NCI-H748 (cell line): ENCODE results near the gene MT3.
"Not testable (repeated sequence)": the region's sequence is repeated elsewhere in the genome, so short reads cannot be mapped to it uniquely, and the experiment has no call there.

Experiments used
- DNase-seq: peaks from one replicate; lab custom pipeline; 2025; ENCODE audit not compliant: unreplicated experiment; lab: John Stamatoyannopoulos, UW

The MT3 gene

GRCh38 chr16:56577300-56577625 is 12.1 kb upstream of the MT3 start:
- DNase-seq, result no peak

GRCh38 chr16:56580391-56581048 is 8.8 kb upstream of the MT3 start:
- no peak for DNase-seq

GRCh38 chr16:56582911-56583310 is 6.4 kb upstream of the MT3 start:
- DNase-seq, result not testable (repeated sequence)

GRCh38 chr16:56583351-56584168 is 5.8 kb upstream of the MT3 start:
- no peak for DNase-seq

GRCh38 chr16:56584276-56584675 is 5.1 kb upstream of the MT3 start:
- DNase-seq, result no peak

- DNase-seq, result no peak
Observed at GRCh38 chr16:56588781-56589140, 567 bp upstream of the MT3 start.

GRCh38 chr16:56591377-56592060 is 2.2 kb downstream of the MT3 start:
- DNase-seq, result no peak

- DNase-seq, result no peak
Observed at GRCh38 chr16:56593573-56594291, 4.4 kb downstream of the MT3 start.

GRCh38 chr16:56594292-56594619 is 4.9 kb downstream of the MT3 start:
- DNase-seq, result no peak

GRCh38 chr16:56600398-56600999 is 11.2 kb downstream of the MT3 start:
- DNase-seq, result peak; percentile 33

GRCh38 chr16:56601325-56601724 is 12.0 kb downstream of the MT3 start:
- no peak for DNase-seq

- DNase-seq, result peak; percentile 20
Observed at GRCh38 chr16:56603589-56603988, 14.3 kb downstream of the MT3 start.

GRCh38 chr16:56604966-56605365 is 15.6 kb downstream of the MT3 start:
- no peak for DNase-seq

GRCh38 chr16:56605475-56605874 is 16.1 kb downstream of the MT3 start:
- DNase-seq, result no peak

GRCh38 chr16:56606071-56606475 is 16.7 kb downstream of the MT3 start:
- no peak for DNase-seq

- DNase-seq, result no peak
Observed at GRCh38 chr16:56606476-56607108, 17.3 kb downstream of the MT3 start.

GRCh38 chr16:56607109-56607618 is 17.8 kb downstream of the MT3 start:
- DNase-seq, result no peak

GRCh38 chr16:56607675-56608042 is 18.3 kb downstream of the MT3 start:
- DNase-seq, result no peak

GRCh38 chr16:56608043-56608875 is 18.9 kb downstream of the MT3 start, which contains the start of gene MT2A:
TSS of gene MT2A (plus strand) at chr16:56608584. CDS start at chr16:56608656, 72 bp downstream.
- peak; percentile 92 for DNase-seq
